ENCODE data around the gene ADD3. TPM values are rescaled to one million over a fixed set of nuclear protein-coding genes. Genes with fewer than 3 reads are reported as not detected.

ADD3 gene
- total RNA-seq, 1 donor from 2014 or later: 78.7 TPM

GRCh38 chr10:110168601-110169481 lies 161.1 kb downstream of the ADD3 start:
- FAIRE-seq (no peak), DNase-seq (ENCODE audit: low spot score in 2 of 2) (no peak)

GRCh38 chr10:110169586-110169985 lies 161.8 kb downstream of the ADD3 start:
- FAIRE-seq (no peak), DNase-seq (ENCODE audit: low spot score in 2 of 2) (no peak)

- no peak for FAIRE-seq
These were observed 162.6 kb downstream of the ADD3 start for GRCh38 chr10:110170142-110170971.

GRCh38 chr10:110171032-110171431 lies 163.2 kb downstream of the ADD3 start:
- FAIRE-seq: no peak
- DNase-seq (ENCODE audit: low spot score in 2 of 2): no peak

More at GRCh38 chr10:110170142-110170971, 162.6 kb downstream of the ADD3 start:
- DNase-seq (ENCODE audit: low spot score in 2 of 2): no peak

GRCh38 chr10:110172155-110172554 lies 164.4 kb downstream of the ADD3 start:
- FAIRE-seq: no peak
- no peak for DNase-seq (ENCODE audit: low spot score in 2 of 2)

GRCh38 chr10:110174201-110174600 lies 166.4 kb downstream of the ADD3 start:
- FAIRE-seq: no peak
- no peak for DNase-seq (ENCODE audit: low spot score in 2 of 2)

GRCh38 chr10:110174816-110175215 lies 167.0 kb downstream of the ADD3 start:
- DNase-seq (ENCODE audit: low spot score in 2 of 2) (no peak), FAIRE-seq (no peak)

GRCh38 chr10:110175406-110175805 lies 167.6 kb downstream of the ADD3 start:
- no peak for FAIRE-seq

GRCh38 chr10:110176141-110177030 lies 168.6 kb downstream of the ADD3 start:
- DNase-seq (ENCODE audit: low spot score in 2 of 2) (no peak), FAIRE-seq (no peak)

More at GRCh38 chr10:110175406-110175805, 167.6 kb downstream of the ADD3 start:
- DNase-seq (ENCODE audit: low spot score in 2 of 2): no peak

- FAIRE-seq (no peak), DNase-seq (ENCODE audit: low spot score in 2 of 2) (no peak)
These were observed 171.4 kb downstream of the ADD3 start for GRCh38 chr10:110179220-110179619.

GRCh38 chr10:110181451-110181850 lies 173.7 kb downstream of the ADD3 start:
- FAIRE-seq: no peak
- DNase-seq (ENCODE audit: low spot score in 2 of 2): no peak

- DNase-seq (ENCODE audit: low spot score in 2 of 2) (no peak), FAIRE-seq (no peak)
These were observed 174.1 kb downstream of the ADD3 start for GRCh38 chr10:110181911-110182310.

GRCh38 chr10:110184398-110184797 lies 176.6 kb downstream of the ADD3 start:
- no peak for DNase-seq (ENCODE audit: low spot score in 2 of 2)
- FAIRE-seq: no peak

Small RNAs within 50 kb of the gene (small RNA-seq; reads per million reads assigned to genes)
- gene SNRPGP12: not detected

Other genes with a start within 250 kb of the ADD3 start
- gene XPNPEP1, start 84.5 kb upstream of the ADD3 start, total RNA-seq: 79.9 TPM
- gene MXI1, start 199.6 kb downstream of the ADD3 start, total RNA-seq: 60.3 TPM

Measured in frontal cortex (tissue), 4 donors.